GM15510 (cell line): ENCODE data around the gene C10orf67.

Experiments
- POLR2A ChIP-seq: IDR thresholded peaks from 3 replicates; pipeline ENCODE4 v1.6.1; 2011; ENCODE audit warnings: borderline replicate concordance; ENCODE audit not compliant: insufficient read length; ENCODE audit errors: extremely low read depth

The C10orf67 gene

GRCh38 chr10:23340354-23340753 is 4.2 kb downstream of the C10orf67 start:
- TF ChIP-seq POLR2A, result no peak

GRCh38 chr10:23338886-23339285 is 5.7 kb downstream of the C10orf67 start:
- no peak for TF ChIP-seq POLR2A

GRCh38 chr10:23338155-23338828 is 6.3 kb downstream of the C10orf67 start:
- TF ChIP-seq POLR2A, result no peak

- TF ChIP-seq POLR2A, result no peak
Observed at GRCh38 chr10:23337616-23338015, 7.0 kb downstream of the C10orf67 start.

GRCh38 chr10:23331567-23332301 is 12.9 kb downstream of the C10orf67 start:
- no peak for TF ChIP-seq POLR2A

GRCh38 chr10:23330948-23331347 is 13.6 kb downstream of the C10orf67 start:
- TF ChIP-seq POLR2A, result no peak

GRCh38 chr10:23326544-23327307 is 17.9 kb downstream of the C10orf67 start:
- TF ChIP-seq POLR2A, result no peak

- TF ChIP-seq POLR2A, result no peak
Observed at GRCh38 chr10:23325132-23325531, 19.5 kb downstream of the C10orf67 start.

- no peak for TF ChIP-seq POLR2A
Observed at GRCh38 chr10:23324351-23324750, 20.2 kb downstream of the C10orf67 start.

- no peak for TF ChIP-seq POLR2A
Observed at GRCh38 chr10:23322082-23322481, 22.5 kb downstream of the C10orf67 start.

- TF ChIP-seq POLR2A, result no peak
Observed at GRCh38 chr10:23319835-23320234, 24.8 kb downstream of the C10orf67 start.

- TF ChIP-seq POLR2A, result no peak
Observed at GRCh38 chr10:23318359-23318758, 26.2 kb downstream of the C10orf67 start.

GRCh38 chr10:23317416-23317815 is 27.2 kb downstream of the C10orf67 start:
- no peak for TF ChIP-seq POLR2A

GRCh38 chr10:23316406-23316805 is 28.2 kb downstream of the C10orf67 start:
- TF ChIP-seq POLR2A, result no peak

GRCh38 chr10:23315966-23316365 is 28.6 kb downstream of the C10orf67 start:
- TF ChIP-seq POLR2A, result no peak

- TF ChIP-seq POLR2A, result no peak
Observed at GRCh38 chr10:23314835-23315239, 29.8 kb downstream of the C10orf67 start.

- no peak for TF ChIP-seq POLR2A
Observed at GRCh38 chr10:23311034-23311433, 33.6 kb downstream of the C10orf67 start.

GRCh38 chr10:23310404-23310803 is 34.2 kb downstream of the C10orf67 start:
- TF ChIP-seq POLR2A, result no peak
